Activated T-cell treated with anti-CD3 and anti-CD28 coated beads, Interleukin-2, amount 50 U/mL, for 1 hour (primary cell): ENCODE measurements around the gene PCP2.

Source experiments
- DNase-seq: peaks from one replicate; pipeline ENCODE4 v3.0.0-alpha.2; 2020

Gene PCP2

DNA sequence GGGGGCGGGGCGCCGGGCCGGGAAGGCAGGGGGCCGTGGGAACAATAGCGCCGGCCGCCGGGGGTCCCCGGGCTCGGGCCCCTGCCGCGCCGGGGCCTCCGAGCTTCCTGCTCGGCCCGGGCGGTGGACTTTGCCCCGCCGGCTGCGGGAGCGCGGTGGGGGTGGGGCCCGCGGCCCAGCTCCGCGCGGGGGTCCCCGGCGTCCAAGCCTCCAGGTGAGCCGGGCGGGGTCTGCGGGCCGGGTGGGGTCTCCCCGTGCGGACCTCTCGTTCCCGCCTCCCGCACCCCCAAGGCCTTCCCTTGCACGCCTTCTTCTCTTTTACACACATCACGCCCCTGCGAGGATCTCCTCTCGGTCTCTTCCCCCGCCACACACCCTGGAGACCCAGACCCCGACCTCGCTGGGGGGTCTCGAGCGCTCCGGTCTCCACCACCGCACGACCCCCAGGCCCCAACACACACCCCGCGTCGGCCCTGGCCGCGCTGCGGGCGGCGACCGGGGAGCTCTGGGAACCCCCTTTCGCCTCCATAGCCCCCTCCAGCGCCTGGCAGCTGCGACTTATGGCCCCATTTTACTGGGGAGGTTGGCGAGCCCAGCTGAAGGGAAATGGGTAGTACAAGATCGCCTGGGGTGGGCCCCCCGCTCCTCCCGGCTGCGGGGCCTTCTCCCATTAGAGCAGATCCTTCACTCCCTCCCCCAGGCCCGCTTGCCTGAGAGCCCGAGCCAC, 37.1 kb downstream of the PCP2 start:
- DNase-seq = no peak

DNA sequence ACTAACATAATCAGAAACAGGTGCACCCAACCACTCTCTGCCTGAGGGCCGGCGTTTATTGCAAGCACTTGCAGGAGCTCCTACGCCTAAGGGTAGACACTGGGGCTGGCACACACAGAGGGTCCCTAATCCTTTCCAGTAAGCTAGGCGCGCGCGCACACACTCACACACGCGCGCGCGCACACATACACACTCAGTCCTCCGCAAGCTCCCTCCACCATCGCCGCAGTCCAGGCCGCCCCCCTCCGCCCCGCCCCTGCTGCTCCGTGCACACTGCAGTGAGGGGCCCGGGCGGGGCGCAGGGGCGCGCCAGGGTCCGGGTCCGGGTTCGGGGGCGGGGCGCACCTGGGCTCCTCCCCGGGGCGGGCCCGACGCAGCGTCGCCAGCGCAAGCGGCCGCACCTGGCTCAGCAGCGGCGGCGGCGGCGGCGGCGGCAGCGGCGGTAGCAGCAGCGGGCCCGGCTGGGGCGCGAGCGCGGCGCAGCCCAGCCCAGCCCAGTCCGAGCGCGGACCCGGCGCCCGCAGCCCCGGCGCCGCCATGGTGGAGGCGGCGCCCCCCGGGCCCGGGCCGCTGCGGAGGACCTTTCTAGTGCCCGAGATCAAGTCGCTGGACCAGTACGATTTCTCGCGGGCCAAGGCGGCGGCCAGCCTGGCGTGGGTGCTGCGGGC, 37.9 kb downstream of the PCP2 start, which contains the start of gene CAMSAP3:
TSS of gene CAMSAP3 (plus strand) at position 398 of the 668 bp plus-strand sequence. CDS start at position 538, 140 bp downstream.
- peak; percentile 63 for DNase-seq

DNA sequence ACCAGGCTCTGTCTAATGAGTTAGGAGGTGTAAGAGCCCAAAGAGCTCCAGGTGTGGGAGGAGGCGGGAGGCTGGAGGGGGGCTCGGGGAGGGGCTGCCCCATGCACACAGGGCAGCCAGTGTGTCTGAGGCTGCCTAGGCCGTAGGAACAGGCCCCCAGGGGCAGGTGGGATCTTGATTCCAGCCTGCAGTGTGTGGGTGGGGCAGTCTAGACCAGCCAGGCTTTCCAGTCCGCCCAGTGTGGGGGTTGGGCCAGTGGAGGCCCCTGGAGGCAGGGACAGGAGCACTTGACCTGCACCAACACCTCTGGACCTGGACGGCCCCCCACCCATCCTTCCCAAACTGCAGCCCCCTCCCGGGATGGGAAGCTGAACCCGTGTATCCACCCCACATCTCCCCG, 43.3 kb downstream of the PCP2 start:
- DNase-seq = no peak

DNA sequence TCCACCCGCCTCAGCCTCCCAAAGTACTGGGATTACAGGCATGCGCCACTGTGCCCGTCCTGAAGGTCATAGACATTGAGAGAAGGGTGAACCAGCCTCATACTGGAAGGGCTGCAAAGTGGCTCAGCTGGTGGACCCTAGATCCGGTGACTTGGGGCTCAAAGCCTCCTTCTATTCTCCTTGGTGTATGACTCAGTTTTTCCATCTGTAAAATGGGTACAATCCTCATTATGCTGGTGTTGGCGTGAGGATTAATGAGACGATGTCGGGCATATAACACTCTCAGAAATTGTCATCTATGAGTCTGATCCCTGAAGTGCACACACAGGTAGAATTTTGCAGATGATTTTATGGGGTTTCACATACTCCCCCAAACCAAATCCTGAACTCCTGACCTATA, 43.7 kb downstream of the PCP2 start:
- DNase-seq = no peak

DNA sequence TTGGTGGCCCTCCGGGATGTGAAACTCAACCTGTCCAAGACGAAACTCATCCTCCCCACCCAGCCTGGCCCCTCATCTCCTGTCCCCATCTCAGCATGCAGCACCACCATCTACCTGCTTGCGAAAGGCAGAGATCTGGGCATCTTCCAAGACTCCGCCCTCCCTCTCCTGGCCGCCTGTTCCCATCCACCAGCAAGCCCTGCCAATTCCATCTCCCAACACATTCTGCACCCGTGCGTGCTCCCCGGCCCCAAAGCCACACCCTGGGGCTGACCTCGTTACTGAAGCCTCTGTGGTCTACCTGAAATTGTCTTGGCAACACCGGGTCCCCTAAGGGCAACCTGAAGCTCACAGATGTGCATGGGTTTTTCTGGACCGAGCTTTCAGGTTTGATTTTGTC, 51.1 kb downstream of the PCP2 start:
- no peak for DNase-seq
